ENCODE data around the gene QPRT.
"Not testable (repeated sequence)": the region's sequence is repeated elsewhere in the genome, so short reads cannot be mapped to it uniquely, and the experiment has no call there.

The QPRT gene

DNA sequence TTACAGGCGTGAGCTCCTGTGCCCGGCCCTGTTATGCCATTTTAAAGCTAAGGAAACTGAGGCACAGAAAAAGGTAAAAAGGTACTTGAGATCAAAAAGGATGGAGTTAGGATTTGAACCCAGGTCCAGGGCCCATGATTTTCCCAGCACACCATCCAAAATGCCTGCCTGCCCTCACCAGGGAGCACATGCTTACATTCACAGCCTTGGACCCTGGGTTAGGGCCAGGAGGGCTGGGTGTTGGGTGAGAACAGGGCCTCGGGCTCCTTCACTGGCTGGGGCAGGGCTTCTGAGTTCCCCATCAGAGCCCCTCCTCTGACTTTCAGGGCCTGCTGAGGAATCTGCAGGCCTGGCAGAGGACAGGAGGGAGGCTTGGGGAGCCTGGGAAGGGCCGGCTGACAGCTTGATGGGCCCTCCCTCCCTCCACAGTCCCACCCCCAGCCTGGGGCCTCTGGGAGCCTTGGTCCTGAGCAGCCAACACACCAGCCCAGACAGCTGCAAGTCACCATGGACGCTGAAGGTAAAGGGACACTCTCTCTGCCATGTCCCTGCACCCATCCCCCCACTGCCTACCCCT is at the start of gene QPRT:
TSS of gene QPRT (plus strand) at position 490 of the 577 bp plus-strand sequence. CDS start at position 508, 18 bp downstream.
- DNase-seq (no peak), ATAC-seq (no peak)

GRCh38 chr16:29629318-29629717 is 49.7 kb upstream of the QPRT start:
- DNase-seq = not testable (repeated sequence)

GRCh38 chr16:29631658-29632057 is 47.3 kb upstream of the QPRT start:
- ATAC-seq = not testable (repeated sequence)

More at GRCh38 chr16:29629318-29629717, 49.7 kb upstream of the QPRT start:
- ATAC-seq = not testable (repeated sequence)

DNA sequence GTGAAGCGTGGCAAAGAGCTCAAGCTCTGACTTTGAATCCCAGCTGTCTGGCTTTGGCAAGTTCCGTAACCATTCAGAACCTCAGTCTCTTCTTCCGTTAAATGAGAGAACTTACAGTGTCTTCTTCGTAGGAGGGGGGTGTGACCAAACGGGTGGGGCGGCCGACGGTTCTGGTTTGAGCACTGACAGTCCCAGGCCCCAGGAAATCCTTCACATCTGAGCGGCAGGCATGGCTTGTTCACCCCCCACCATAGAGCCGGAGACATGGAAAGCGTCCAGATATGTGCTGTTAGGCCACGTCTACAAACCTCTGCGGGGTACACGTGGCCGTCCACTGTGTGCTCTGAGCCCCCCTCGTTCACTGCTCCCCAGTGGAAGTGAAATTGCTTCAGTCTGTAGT is 43.1 kb upstream of the QPRT start:
- not testable (repeated sequence) for DNase-seq, ATAC-seq

More at GRCh38 chr16:29631658-29632057, 47.3 kb upstream of the QPRT start:
- DNase-seq = not testable (repeated sequence)

DNA sequence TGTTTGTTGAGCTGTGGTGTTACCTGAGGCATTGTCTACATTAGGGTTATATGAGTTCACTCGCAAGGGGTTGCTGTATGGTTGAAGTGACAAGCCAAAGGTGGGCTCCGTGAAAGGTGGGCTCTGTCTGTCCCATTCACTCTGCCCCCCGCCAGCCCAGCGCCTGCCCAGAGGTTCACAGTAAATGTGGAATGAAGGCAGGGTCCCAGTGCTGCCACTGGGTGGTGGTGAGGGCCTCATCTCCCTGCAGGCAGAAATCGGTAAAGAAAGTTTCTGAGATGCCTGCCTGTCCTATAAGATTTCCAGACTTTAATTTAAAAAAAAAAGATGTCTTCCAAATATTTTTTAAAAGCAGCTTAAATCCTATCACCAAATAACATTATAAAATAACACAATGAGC is 42.6 kb upstream of the QPRT start:
- not testable (repeated sequence) for DNase-seq, ATAC-seq

DNA sequence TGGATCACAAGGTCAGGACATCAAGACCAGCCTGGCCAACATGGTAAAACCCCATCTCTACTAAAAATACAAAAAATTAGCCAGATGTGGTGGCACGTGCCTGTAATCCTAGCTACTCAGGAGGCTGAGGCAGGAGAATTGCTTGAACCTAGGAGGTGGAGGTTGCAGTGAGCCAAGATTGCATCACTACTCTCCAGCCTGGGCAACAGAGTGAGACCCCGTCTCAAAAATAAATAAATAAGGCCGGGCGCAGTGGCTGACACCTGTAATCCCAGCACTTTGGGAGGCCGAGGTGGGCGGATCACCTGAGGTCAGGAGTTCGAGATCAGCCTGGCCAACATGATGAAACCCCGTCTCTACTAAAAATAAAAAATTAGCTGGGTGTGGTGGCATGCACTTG is 40.2 kb upstream of the QPRT start:
- not testable (repeated sequence) for DNase-seq, ATAC-seq

- DNase-seq = no peak
- ATAC-seq = peak; percentile 53
Measured at GRCh38 chr16:29641561-29641960, 37.4 kb upstream of the QPRT start.

- DNase-seq = no peak
- no peak for ATAC-seq
Measured at GRCh38 chr16:29643596-29643995, 35.4 kb upstream of the QPRT start.

DNA sequence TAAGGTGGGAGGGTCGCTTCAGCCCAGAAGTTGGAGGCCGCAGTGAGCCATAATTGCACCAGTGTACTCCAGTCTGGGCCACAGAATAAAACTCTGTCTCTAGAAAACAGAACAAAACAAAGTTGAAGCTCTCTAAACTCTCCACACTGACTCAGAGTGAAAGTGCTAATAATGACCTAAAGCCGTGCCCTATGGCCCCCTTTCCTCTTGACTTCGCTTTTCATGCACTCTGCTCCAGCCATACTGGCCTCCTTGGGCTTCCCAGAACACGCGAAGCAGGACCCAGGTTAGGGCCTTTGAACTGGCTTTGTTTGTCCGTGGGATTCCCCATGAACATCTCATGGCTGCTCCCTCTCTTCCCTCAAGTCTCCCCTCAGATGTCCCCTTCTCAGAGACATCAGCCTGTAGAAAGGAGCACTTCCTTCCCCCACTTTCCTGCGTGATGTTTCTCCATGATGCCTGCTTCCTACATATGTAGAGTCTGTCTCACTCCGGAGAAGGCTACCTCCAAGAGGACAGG is 34.6 kb upstream of the QPRT start:
- no peak for DNase-seq
- ATAC-seq = no peak

DNA sequence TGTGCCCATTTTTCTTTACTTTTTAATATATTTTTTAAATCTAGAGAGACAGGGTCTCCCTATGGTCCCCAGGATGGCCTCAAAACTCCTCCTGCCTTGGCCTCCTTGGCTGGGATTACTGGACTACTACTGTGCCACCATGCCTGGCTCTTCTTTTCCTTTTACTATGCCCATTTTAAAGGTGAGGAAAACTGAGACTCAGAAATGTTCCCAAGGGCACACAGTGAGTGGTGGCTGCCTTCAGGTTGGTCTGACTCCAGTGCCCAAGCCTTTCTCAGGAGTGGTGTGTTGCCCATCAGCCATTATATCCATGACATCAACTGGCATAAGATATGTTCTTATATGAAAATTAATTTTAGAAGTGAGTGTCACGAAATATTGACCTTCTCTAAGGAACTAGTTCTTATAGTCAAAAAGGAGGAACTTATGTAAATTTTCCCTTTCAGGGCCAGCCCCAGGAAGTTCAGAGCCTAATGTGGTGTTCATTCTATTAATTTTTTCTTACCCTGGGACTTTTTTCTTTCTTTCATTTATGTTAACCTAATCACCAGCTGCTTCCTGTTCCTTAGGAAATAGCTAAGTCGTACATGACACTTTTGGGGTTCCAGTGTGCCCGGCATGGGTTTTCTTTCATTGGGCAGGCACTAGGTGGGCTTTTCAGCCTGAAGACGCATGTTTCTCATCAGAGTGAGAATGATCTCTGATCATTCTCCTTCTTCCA is 33.8 kb upstream of the QPRT start:
- ATAC-seq (no peak), DNase-seq (no peak)

DNA sequence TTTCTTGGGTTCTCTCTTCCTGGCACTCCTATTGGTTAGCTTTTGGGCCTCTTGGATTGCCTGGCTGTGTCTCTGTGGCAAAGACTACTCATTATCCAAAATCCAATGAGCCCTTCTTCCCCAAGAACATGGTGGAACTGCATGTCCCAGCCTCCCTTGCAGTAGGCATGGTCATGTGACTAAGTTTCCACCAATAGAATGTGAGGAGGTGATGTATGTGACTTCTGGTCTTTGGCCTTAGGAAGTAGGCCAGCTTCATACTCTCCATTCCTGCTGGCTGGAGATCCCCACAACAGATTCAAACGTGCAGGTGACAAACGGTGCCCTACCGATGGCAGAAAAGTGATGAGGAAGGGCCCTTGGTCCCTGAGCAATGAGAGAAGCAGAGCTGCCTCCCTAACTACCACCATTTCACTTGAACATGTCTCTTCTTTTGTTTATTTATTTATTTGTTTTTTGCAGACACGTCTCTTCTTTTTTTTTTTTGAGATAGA is 33.2 kb upstream of the QPRT start:
- ATAC-seq (peak; percentile 56), DNase-seq (no peak)

- DNase-seq = no peak
- no peak for ATAC-seq
Measured at GRCh38 chr16:29646947-29647346, 32.0 kb upstream of the QPRT start.

- DNase-seq (no peak), ATAC-seq (no peak)
Measured at GRCh38 chr16:29649588-29650494, 29.1 kb upstream of the QPRT start.

DNA sequence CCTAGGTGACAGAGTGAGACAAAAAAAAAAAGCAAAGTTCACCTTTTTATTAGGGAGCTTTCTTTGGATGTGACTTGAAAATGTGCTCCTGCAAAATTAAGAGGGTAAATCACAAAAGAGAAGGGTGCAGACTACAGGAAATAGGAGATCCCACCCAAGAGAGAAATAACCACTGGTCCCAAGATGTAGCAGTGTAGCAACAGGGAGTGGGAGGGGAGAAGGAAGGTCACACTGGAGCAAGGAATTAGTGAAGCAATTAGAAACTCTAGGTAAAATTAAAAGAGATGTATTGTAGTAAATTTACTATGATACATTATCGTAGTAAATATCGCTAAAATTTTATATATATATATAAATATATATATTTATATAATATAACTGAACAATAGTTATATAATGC is 28.2 kb upstream of the QPRT start:
- DNase-seq (no peak), ATAC-seq (no peak)

DNA sequence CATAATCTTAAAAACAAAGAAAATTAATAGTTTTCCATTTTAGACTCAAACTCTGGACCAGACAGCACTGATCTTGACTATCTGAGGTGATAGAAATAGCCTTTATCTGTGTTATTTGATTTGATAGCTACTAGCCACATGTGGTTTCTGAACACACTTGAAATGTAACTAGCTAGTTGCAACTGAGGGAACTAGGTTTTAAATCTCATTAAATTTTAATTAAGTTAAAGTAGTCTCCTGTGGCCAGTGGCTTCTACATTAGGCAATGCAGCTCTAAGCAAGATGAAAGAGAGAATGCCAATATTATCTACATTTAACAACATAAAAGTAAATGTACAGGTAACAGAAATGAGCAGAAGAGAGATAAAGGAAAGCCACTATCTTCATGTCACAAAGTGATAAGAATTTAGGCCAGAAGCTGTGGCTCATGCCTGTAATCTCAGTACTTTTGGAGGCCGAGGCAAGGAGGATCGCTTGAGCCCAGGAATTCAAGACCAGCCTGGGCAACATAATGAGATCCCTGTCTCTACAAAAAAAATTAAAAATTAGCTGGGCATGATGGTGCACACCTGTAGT is 27.1 kb upstream of the QPRT start:
- ATAC-seq = no peak

DNA sequence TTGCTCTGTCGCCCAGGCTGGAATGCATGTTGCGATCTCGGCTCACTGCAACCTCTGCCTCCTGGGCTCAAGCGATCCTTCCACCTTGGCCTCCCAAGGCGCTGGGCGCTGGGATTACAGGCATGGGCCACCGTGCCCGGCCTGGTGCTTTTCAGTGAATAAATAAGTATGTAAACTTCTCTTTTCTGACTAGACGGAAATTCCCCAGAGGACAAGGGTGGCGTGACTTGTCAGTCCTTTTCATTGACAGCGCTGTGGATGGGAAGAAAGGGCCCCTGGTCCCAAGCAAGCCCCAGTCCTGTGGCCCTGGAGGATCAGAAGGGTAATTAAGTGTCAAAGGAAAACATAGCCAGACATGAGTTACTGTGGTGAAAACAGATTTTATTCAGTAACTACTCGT is 25.5 kb upstream of the QPRT start:
- no peak for ATAC-seq
- DNase-seq = no peak

More for the DNA sequence above, 27.1 kb upstream of the QPRT start:
- no peak for DNase-seq

GRCh38 chr16:29653890-29654289 is 25.1 kb upstream of the QPRT start:
- not testable (repeated sequence) for ATAC-seq, DNase-seq

DNA sequence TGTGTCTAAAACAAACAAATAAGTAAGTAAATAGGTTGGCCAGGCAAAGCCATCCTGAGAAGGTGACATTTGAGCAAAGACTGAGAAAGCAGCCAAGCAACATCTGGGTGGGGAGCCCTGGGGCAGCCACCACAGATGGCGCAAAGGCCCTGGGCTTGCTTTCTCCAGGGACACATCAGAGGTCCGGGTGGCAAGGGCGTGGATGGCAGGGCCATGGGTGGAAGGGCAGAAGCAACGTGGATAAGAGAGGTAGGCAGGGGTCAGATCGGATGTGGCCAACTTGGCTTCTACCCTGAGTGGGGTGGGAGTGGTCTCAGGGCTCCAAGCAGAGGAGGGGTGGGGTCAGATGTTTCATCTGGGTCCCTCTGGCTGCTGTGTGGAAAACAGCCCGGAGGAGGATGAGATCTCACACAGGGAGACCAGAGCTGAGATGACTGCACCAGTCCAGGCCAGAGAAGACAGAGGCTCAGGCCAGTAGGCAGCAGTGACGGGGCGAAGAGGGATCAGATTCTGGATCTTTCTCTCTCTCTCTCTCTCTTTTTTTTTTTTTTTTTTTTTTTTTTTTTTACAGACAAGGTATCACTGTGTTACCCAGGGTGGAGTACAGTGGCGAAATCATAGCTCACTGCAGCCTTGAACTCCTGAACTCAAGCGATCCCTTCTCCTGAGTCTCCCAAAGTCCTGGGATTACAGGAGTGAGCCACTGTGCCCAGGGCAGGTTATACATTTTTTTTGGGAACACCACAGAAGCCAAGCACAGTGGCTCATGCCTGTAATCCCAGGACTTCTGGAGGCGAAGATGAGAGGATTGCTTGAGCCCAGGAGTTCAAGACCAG is 22.1 kb upstream of the QPRT start:
- no peak for ATAC-seq

DNA sequence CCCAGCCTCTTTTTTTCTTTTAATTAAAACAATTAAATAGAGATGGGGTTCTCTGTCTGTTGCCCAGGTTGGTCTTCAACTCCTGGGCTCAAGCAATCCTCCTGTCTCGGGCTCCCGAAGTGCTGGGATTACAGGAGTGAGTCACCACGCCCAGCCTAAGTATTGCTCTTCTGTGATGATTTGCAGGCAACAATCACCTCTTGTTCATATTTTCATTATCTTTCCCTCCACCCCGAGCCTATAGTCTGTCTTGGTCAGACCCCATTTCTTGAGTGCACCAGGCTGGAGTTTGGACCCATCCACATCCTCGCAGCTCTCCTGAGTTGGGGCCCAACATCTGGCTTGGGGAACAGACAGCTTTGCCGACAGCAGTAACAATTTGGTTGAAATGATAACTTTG is 20.3 kb upstream of the QPRT start:
- ATAC-seq (no peak), DNase-seq (no peak)

More for the DNA sequence above, 22.1 kb upstream of the QPRT start:
- DNase-seq = no peak

DNA sequence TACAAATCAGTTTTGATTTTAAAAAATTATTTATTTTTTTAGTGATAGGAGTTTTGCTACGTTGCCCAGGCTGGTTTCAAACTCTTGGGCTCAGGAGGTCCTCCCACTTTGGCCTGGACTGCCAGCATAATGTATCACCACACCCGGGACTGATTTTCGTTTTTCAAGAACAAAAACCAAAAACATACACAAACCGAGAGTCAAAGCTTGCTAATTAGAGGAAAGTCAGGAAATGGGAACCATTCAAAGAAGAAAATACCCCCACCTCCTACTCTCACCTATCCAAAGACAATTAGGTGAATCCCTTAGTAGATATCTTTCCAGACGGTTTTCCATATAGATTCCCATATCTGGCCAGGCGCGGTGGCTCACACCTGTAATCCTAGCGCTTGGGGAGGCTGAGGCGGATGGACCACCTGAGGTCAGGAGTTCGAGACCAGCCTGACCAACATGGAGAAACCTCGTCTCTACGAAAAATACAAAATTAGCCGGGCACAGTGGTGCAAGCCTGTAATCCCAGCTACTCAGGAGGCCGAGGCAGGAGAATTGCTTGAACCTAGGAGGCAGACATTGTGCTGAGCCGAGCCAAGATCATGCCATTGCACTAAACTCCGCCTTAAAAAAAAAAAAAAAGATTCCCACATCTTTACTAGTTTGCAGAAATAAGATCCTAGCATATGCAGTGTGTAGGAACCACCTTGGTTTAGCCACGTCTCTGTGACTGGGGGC is 16.8 kb upstream of the QPRT start:
- DNase-seq (no peak), ATAC-seq (no peak)

All from stimulated activated naive CD8-positive, alpha-beta T cell treated with anti-CD3 and anti-CD28 coated beads, Interleukin-15, Interleukin-2, amounts not matched to agents 100 U/mL and 50 U/mL, for 24 hours (primary cell).